GM21447 (cell line): Measurements from ENCODE around the gene CCNL2.

Source experiments
- ATAC-seq: cut with Tn5 transposase; IDR thresholded peaks from one replicate; pipeline ENCODE4 v1.9.1; 2021; ENCODE audit not compliant: unreplicated experiment

Gene CCNL2

DNA sequence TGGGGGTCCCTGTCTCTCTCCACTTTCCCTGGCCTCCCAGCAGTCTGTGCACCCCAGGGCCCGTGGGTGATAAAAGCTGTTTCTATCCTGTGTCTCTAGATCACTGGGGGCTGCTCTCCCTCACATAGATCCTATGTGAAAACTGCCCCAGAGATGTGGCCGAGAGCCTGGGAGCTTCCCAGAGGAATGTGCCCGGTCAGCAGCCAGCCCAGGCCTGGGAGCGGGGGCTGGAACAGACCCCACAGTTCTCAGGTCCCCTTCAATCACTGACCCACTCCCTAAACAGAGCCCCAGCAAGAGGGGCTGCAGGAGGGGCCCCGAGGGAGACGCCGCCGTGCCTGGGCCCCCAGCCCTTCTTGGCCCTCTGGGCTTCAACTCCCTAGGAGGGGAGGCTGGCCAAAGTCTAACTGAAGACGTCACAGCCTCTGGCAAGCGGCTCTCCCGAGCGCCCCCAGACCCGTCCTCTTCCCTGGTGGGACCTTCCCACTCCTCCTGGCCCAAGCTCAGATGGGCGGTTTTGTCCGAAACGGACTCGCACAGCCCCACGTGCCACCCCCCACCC, 41.2 kb downstream of the CCNL2 start:
- no peak for ATAC-seq

DNA sequence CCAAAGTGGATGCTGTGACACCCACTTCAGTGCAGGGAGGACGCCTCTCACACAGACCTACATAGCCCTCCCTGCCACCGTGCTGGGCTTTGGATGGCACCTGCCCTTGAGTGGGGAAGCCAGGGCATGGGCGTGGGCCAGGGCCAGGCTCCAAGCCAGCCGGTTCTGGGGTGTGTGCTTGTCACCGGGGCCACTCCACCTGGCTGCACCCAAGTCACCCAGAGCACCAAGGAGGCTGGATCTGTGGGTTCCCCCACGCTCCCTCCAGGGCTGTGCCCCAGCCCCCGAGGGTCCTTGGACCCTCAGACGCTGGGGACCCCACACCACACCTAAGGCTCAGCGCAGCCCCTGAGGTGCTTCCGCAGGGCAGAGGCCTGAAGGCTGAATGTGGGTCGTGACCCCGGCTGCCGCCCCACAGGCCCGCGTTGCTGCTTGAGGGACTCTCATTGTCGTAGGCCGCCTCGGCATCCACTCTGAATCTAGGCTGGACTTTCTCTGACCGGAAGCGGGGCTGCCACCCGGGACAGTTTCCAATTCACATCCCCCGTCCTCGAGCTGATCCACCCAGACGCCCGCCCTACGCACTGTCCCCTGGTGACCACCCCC, 42.2 kb downstream of the CCNL2 start:
- no peak for ATAC-seq

DNA sequence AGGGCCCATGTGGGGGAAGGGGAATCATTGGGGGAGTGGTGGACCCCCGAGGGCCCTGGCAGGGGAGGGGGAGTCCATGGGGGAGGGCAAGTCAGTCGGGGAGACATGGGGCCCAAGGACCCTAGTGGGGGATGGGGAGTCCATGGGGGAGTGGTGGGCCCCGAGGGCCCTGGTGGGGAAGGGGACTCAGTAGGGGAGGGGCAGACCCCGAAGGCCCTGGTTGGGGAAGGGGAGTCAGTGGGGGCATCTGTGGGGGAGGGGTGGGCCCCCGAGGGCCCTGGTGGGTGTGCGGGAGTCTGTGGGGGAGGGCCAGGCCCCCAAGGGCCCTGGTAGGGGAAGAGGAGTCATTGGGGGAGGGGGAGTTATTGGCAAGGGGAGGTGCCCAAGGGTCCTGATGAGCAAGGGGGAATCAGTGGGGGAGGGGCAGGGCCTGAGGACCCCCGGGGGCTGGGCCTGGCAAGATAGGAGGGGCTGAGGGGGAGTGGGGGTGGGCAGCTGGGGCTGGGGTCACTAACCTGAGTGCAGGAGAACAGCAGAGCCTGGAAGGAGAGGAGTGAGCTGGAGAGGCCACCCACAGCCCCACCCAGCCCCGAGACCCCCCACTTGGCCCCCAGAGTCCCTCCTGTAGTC, 42.9 kb downstream of the CCNL2 start:
- ATAC-seq = no peak

DNA sequence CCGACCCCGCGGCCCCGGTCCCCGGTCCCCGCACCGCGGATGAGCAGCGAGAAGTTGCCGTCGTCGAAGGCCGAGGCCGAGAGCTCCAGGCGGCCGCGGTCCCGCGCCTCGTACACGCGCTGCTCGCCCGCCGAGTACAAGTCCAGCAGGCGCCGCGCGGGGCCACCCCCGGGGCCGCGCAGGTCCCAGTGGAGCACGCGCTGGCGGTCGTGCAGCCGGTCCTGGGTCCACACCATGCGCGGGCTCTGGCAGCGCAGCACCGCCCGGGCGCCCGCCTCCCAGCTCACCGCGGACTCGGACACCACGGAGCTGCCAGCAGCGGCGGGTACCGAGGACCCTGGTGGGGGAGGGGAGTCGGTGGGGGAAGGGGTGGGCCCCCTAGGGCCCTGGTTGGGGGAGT, 43.7 kb downstream of the CCNL2 start:
- ATAC-seq = no peak

DNA sequence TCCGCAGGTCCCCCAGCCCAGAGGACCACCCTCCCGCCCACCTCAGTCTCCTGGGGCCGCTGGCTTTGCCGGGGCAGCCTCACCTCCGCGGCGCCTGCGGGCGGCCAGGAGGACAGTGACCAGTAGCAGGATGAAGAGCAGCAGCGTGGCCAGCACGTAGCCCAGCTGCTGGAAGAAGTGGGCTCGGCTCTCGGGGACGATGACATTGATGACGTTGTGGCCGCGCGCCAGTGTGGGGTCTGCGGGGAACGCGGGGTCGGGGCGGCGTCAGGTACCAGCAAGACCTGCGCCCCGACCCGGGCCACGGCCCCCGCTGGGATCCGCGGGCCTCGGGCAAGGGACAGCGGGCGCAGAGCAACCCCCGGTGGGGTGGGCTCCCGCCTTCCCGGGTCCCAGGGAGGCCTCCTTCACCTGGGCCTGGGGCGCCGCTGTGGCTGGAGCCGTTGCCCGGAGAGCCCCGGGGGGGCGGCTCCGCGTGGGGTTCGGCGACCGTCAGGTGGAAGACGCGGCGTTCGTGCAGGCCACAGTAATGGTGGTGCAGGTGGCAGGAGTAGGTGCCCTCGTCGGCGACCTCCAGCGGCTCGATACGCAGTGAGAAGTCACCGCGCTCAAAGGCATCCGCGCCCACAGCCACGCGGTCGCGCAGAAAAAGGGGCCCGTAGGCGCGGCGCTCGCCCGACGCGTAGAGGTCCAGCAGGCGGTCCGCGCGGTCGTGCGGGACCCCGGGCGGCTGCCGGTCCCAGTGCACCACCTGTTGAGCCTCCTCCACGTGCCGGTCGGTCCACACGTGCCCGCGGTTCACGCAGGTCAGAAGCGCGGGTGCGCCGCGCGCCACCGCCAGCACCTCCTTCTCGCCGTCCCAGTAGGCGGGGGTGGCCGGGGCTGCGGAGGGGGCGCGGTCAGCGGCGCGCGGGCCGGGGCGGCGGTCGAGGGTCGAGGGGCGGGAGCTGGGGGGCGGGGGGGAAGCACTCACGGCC, 44.6 kb downstream of the CCNL2 start:
- no peak for ATAC-seq

DNA sequence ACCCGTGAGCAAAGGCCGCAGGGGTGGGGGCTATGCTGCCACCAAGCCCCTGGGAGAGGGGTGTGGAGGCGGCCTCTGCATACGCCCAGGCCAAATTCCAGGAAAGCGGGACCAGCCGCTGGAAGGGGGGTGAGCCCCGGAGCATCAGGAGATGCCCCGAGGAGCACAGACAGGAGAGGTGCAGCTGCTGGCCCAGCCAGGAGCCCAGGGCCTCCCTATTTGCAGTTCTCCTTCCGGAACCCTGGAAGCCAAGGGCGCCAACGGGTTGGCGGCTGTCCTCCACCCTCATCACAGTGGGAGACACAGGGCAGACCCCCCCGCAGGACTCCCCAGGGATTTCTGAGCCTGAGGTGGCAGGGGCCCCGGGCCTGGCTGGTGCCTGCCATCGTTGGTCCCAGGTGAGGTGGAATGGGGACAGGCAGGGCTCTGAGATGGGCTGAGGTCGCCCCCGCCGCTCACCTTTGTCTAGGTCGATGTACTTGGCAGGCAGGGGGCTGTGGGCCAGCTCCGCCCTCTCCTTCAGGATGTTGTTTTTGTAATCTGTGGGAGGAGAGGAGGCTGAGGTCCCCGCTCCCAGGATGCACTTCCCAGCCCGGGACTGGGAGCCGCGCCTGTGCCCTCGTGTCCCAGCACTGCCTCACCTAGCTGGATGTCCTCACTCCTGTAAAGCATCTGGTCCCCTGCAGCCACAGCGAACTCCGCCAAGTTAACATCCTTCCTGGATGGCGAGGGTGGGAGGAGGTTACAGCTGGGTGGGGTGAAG, 45.6 kb downstream of the CCNL2 start:
- ATAC-seq = no peak

DNA sequence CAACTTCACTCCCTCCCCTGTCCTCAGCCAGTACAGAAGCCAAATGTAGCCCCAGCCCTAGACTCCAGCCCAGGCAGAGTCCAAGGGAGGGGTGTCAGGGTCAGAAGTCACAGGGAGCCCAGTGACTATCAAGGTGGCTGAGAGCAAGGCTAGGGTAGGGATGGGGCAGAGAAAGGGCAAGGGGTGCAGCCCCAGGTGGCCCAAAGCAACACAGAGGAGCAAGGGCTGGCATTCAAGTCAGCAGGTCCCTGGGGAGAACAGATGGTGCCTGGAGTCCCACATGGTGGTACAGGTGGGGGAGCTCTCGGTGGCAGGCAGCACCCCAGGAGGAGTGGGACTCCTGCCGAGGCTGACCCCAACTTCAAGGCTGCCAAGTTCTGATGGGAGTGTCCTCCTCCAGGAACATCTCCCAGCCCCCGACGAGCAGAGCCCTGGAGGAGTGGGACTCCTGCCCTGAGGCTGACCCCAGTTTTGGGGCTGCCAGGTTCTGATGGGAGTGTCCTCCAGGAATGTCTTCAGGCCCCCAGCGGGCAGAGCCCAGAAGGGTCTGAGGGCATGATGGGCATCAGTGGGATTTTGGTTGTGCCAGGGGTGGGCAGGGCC, 46.2 kb downstream of the CCNL2 start:
- ATAC-seq = no peak

DNA sequence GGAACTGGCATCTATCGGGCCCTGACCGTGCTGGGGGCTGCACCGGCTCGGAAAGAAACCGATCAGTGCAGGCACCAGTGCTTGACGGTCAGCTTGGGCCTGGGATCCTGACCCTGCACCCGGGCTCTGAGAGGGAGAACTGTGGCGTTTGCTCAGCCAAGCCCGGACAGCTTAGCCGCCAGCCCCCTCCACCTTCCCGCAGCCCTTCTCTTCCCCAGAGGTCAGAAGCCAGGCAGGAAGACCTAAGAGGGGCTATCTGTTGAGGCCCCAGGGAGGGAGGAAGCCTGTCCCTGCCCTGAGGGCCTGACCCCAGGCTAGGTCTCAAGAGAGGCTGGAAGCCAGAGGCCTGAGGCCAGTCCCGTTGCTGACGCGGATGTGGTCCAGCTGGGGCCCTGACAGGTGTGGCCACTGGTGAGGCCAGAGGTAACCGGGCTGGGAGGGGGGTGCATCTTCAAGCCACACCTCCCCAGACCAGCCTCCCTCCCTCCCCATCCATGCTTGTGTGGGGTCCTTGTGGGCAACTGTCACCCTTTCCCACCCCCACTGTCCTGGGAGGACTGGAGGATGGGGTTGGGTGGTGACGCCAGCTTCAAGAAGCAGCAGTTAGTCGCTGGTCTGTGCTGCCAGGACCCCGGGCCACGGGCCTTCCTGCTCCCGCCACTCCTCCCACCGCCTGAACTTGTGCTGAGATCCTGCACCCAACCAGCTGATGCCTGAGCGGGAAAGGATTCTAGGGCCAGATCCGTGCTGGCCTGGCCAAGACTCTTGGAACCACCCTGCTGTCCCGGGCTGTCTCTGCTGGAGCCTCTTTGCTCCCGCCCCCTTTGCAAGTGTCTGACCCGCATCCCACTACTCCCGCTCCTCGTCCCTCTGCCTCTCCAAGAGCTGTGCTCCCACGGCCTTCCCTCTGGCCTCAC, 47.4 kb downstream of the CCNL2 start:
- ATAC-seq = no peak

DNA sequence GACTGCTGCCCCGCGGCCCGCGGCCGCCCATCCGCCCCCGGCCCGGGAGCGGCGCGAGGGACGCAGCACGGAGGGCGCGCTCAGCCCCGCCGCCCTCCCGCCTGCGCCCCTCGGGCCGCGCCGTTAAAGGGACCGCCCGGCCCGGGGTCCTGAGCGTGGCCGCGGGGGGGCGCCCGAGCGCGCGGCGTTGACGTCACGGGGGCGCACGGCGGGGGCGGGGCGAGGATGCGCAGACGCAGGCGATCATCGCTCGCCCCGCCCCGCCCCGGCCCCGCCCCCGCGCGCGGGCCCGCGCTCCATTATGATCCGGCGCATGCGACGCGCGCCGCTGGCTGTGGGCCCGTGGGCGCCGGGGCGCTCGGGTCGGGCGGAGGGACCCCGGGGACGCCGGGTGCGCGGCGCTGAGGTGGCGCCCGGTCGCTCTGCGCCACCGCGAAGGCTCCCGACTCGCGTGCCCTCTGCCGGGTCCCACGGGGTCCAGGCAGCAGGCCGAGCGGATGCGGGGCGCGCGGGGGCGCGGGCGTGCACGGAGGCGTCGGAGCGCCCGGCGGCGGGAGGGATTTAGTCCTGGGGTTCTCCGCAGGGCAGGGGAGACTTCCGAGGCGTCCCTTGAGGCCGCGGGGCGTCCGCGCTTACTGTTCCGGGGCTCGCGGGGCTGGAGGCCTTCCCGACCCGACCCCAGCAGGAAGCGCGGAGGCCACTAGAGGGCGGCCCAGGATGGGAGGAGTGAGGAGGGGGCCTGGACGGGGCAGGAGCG, 49.7 kb downstream of the CCNL2 start, which contains the start of gene DVL1:
DVL1 (minus strand) TSS at position 163 of the 757 bp plus-strand sequence. CDS start 353 bp downstream, outside the sequence.
- ATAC-seq = peak; percentile 45

DNA sequence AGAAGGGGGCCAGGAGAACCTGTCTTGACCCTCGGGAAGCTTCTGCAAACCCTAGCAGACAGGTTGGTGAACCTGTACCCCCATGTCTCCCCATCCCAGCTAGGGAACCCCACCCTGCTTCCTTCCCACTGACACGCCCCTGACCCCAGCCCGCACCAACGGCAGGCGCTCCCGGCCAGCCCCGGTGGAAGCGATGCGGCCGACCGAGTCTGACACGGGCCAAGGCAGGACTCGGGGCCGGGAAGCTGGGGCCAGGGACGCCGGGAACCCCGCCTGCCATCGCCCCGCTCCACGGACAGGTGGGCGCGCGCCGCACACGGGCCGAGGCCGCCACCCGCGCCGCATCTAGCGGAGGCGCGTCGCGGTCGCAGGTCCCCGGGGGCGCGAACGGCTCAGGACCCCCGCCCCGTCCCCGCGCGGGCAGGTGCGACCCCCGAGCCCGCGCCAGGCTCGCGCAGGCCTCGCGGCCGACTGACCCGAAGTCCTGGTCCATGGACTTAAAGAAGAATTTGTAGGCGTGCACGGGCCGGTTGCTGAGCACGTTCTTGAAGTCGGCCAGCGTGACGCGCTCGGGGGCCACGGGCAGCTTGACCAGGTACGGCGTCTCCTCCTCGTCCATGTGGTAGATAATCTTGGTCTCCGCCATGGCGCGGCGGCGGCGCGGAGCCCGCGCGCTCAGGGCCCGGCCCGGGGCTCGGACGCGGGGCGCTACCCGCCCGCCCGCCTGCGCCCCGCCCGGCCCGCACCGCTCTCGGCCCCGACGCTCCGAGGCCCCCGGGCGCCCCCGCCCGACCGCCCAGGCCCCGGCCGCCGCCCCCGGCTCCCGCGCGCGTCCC, 50.5 kb downstream of the CCNL2 start:
- ATAC-seq = peak; percentile 30

DNA sequence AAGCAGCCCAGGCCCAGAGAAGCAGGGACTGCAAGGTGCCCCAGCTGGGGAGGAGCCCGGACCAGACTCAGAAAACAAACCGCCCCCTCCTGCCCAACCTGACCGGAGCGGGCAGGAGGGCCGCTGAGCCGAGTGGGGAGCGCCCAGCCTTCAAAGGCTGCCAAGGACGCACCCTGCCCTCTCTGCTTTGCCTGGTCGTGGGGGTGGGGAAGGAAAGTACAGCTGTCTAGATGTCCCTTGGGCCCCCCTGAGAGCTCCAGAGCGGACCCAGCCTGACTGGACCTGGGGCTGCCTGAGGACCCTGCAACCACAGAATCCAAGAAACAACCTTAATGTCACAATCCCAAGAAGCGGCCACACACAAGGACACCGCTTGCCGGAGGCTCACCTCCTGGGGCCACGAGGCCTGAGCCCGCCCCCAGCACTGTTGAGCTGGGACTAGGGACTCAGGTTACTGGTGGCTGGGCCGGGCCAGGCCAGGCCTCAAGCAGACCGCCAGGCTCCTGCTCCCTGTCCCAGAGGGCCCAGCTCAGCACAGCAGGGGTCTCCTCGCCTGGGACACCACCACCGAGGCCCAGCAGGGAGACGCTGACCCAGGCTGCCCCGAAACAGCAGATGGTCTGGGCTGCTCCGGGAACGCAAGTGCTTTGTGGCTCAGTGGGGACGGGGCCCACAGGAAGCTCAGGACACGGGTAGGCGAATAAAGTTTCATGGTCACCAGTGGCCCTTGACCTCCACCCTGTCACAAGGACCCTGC, 51.3 kb downstream of the CCNL2 start:
- no peak for ATAC-seq

DNA sequence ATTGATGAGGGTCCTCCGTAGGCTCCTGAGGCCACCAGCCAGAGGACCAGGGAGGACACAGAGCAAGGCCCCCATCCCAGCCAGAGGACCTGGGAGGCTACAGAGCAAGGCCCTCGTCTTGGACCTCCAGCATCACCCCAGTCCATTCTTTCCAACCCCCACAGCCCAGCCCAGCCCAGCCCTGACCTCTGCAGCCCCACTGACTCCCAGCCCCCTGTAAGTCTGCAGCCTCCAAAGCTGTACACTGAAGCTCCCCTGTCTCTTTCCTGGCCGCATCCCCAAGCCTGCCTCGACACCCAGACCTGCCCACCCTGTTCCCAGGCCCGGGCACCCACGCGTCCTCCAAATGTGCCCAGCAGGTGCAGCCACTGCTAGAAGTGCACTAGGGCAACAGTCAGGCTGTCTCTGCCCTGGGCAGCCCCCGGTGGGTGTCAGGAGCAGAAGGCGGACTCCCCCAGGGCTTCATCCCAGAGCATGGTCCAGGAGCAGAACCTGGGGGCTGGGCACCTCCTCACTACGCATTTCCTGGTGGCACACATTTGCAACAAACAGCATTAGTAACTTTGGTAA, 52.0 kb downstream of the CCNL2 start:
- ATAC-seq = no peak

DNA sequence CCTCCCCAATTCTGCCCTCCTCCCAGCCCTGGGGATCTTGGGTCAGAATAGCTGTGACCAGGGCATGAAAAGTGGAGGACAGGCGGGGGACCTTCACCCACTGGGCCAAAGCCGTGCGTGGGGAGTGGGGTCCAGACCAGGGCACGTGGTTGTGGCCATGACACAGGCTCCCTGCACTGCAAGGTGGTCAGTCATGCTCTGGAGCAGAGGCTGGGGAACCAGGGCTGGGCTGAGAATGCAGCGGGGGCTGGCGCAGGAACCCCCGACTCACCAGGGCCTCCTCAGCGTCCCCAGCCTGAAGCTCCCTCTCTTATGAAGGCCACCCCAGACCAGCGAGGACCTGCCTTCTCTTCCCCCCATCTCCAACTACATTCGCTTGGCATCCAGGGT, 52.6 kb downstream of the CCNL2 start:
- ATAC-seq = no peak

DNA sequence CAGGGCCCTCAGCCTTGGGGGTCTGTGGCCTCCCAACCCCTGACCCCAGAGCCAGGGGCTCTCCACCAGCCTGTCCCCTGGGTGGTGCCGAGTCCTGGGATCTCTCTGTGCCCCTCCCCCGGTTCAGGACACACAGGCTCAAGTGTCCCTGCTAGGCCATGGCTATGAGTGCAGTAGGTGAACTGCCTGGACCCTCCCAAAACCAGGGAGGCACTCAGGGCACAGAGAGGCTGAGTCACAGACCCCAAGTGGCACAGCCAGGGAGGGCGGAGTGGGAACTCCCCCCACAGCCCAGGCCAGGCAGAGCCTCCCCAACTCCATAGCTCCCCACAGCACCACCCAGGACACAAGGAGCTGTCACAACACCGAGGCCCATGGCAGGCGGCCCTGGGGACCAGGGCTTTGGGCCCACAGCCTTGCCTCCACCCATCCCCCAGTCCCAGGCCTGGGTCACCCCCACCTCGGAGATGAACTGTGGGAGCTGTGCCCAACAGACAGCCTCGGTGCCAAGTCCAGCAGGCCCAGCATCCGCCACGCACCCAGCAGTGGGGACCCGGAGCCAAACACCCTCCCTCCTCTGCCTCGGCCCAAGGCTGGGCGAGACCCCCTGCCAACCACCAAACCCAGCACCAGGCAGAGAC, 53.2 kb downstream of the CCNL2 start:
- ATAC-seq = no peak

DNA sequence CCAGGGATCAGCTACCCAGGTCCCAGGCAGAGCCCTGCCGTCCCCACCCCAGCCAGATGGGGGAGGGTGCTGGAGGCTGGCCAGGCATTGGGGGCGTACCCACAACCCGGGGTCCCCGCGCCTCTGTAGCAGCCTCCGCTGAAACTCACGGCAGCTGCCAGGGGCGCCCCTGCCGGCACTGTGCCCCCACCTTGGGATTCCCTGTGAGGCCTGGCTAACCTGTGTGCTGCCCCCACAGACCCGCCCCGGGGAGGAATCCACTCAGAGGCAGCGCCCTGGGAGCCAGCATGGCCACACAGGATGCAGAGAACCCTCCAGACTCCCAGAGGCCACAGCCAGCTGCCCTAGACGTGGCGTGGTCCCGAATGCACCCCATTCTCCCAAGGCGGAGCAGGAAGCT, 53.8 kb downstream of the CCNL2 start:
- no peak for ATAC-seq
